OCI-LY1 (cell line): ENCODE results near the gene NALCN.
"Not testable (repeated sequence)": the region's sequence is repeated elsewhere in the genome, so short reads cannot be mapped to it uniquely, and the experiment has no call there.

Experiments used
- H2AFZ ChIP-seq: fragments of 200-600 bp; sonication (generic), shearing (Covaris generic); 2 replicates; pipeline ENCODE4 v1.6.0; 2014; ENCODE audit warnings: antibody characterized with exemption, mild to moderate bottlenecking, low read length
- H3F3A ChIP-seq: fragments of 200-600 bp; sonication (generic), shearing (Covaris generic); 2 replicates; pipeline ENCODE4 v1.6.0; 2014; ENCODE audit warnings: mild to moderate bottlenecking, antibody characterized with exemption, low read length, moderate library complexity; ENCODE audit not compliant: insufficient read depth
- H3K27ac ChIP-seq: fragments of 200-600 bp; sonication (generic); 2 replicates; pipeline ENCODE4 v1.5.1; 2014; ENCODE audit warnings: low read length, mixed run types, mild to moderate bottlenecking, low read depth; ENCODE audit not compliant: poor library complexity, severe bottlenecking
- H3K27me3 ChIP-seq: fragments of 200-600 bp; sonication (generic); 2 replicates; pipeline ENCODE4 v1.6.0; 2014; ENCODE audit warnings: antibody characterized with exemption, mild to moderate bottlenecking, low read length, moderate library complexity; ENCODE audit not compliant: insufficient read depth
- H3K36me3 ChIP-seq: fragments of 200-600 bp; sonication (generic); 2 replicates; pipeline ENCODE4 v1.6.1; 2014; ENCODE audit warnings: mild to moderate bottlenecking, antibody characterized with exemption, low read length, moderate library complexity, mixed read lengths; ENCODE audit not compliant: insufficient read depth
- H3K4me1 ChIP-seq: fragments of 200-600 bp; sonication (generic); 2 replicates; pipeline ENCODE4 v1.5.1; 2014; ENCODE audit warnings: mild to moderate bottlenecking, low read length, moderate library complexity; ENCODE audit not compliant: insufficient read depth, severe bottlenecking
- H3K4me2 ChIP-seq: fragments of 200-600 bp; sonication (generic), shearing (Covaris generic); 2 replicates; pipeline ENCODE4 v1.6.1; 2014; ENCODE audit warnings: low read length
- H3K4me3 ChIP-seq: fragments of 200-600 bp; sonication (generic); 2 replicates; pipeline ENCODE4 v1.5.1; 2014; ENCODE audit warnings: low read length, low read depth, mild to moderate bottlenecking, mixed read lengths; ENCODE audit not compliant: poor library complexity, severe bottlenecking
- H3K79me2 ChIP-seq: fragments of 200-600 bp; shearing (Covaris generic); 2 replicates; pipeline ENCODE4 v1.6.1; 2016; ENCODE audit warnings: mixed run types, low read length, mixed read lengths; ENCODE audit not compliant: insufficient read depth
- H3K9ac ChIP-seq: fragments of 200-600 bp; sonication (generic), shearing (Covaris generic); 2 replicates; pipeline ENCODE4 v1.6.1; 2014; ENCODE audit warnings: mild to moderate bottlenecking, low read length, mixed read lengths
- H3K9me2 ChIP-seq: fragments of 200-600 bp; sonication (generic), shearing (Covaris generic); 2 replicates; pipeline ENCODE4 v1.6.1; 2014; ENCODE audit warnings: low read depth, mild to moderate bottlenecking, low read length, mixed read lengths
- H3K9me3 ChIP-seq: fragments of 200-600 bp; shearing (Covaris generic); 2 replicates; pipeline ENCODE4 v1.6.1; 2014; ENCODE audit warnings: low read length, mixed read lengths
- H4K20me1 ChIP-seq: fragments of 200-600 bp; sonication (generic), shearing (Covaris generic); 2 replicates; pipeline ENCODE4 v1.6.0; 2016; ENCODE audit warnings: mild to moderate bottlenecking, low read length; ENCODE audit not compliant: insufficient read depth
- CTCF ChIP-seq: fragments of 200-600 bp; sonication (generic), shearing (Covaris generic); IDR thresholded peaks from 2 replicates; pipeline ENCODE4 v1.5.1; 2017; ENCODE audit warnings: mild to moderate bottlenecking, antibody characterized with exemption, low read length, moderate library complexity, mixed read lengths
- EZH2 ChIP-seq: fragments of 200-600 bp; sonication (generic), shearing (Covaris generic); IDR thresholded peaks from 2 replicates; pipeline ENCODE4 v1.8.0; 2017; ENCODE audit warnings: borderline replicate concordance, mixed run types, mild to moderate bottlenecking, antibody characterized with exemption, low read length, moderate library complexity, mixed read lengths

NALCN gene

DNA sequence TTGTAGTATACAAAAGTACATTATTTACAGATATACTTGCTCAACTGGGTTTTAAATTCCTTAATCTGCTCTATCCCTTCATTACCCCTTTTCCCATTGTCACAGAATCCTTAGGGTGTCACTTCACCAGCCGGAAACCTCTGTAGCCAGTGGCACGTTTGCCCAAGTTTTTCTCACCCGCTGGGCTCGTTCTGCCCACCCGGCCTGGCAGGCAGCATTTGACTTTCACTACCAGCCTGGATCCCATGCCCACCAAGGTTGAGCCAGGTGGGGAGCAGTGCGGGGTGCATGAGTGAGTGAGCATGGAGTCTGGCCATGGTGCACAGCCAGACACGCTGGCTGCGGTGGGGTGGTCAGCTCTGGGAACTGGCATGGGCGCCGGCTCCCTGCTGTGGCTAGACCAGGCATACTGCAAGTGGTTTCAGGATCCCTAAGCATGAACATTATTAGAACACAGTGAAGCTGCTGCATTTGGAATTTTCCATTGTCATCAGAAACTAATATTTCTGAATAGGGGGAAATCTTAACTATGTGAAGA lies 98.3 kb downstream of the NALCN start:
- Histone ChIP-seq H3K9me3 (no peaks in the 10 kb centered on the region), H2AFZ (no peak overlapping the region), H3K27me3 (no peaks in the 10 kb centered on the region), H3K9ac (no peak overlapping the region), H3K4me2 (no peak overlapping the region), H4K20me1 (no peaks in the 10 kb centered on the region), H3K27ac (no peak overlapping the region), H3K79me2 (no peaks in the 10 kb centered on the region), H3K4me1 (no peaks in the 10 kb centered on the region), H3F3A (no peaks in the 10 kb centered on the region), H3K9me2 (no peaks in the 10 kb centered on the region), H3K4me3 (no peak overlapping the region), H3K36me3 (no peaks in the 10 kb centered on the region)
- TF ChIP-seq CTCF = no peak
- TF ChIP-seq EZH2 = no peak

DNA sequence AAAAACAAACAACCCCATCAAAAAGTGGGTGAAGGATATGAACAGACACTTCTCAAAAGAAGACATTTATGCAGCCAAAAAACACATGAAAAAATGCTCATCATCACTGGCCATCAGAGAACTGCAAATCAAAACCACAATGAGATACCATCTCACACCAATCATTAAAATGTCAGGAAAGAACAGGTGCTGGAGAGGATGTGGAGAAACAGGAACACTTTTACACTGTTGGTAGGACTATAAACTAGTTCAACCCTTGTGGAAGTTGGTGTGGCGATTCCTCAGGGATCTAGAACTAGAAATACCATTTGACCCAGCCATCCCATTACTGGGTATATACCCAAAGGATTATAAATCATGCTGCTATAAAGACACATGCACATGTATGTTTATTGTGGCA lies 102.8 kb downstream of the NALCN start:
- not testable (repeated sequence) for H3K9me3 ChIP-seq, H3K27ac ChIP-seq, H2AFZ ChIP-seq, H3K4me1 ChIP-seq, H3K4me2 ChIP-seq, H3K4me3 ChIP-seq, H3K9me2 ChIP-seq, H3K79me2 ChIP-seq, H3K27me3 ChIP-seq, H3K36me3 ChIP-seq, H4K20me1 ChIP-seq, H3K9ac ChIP-seq, H3F3A ChIP-seq

- Histone ChIP-seq H3K4me2 (no peak overlapping the region), H3K9me2 (no peaks in the 10 kb centered on the region), H4K20me1 (no peaks in the 10 kb centered on the region), H3K79me2 (no peaks in the 10 kb centered on the region), H2AFZ (no peak overlapping the region), H3K4me3 (no peak overlapping the region), H3K4me1 (no peaks in the 10 kb centered on the region), H3K27ac (no peak overlapping the region), H3F3A (no peaks in the 10 kb centered on the region), H3K9ac (no peak overlapping the region), H3K36me3 (no peaks in the 10 kb centered on the region), H3K9me3 (no peaks in the 10 kb centered on the region), H3K27me3 (no peaks in the 10 kb centered on the region)
- TF ChIP-seq EZH2 (no peak), CTCF (no peak)
Measured at GRCh38 chr13:101309014-101309619, 107.2 kb downstream of the NALCN start.
